CD4-positive, CD25-positive, alpha-beta regulatory T cell (primary cell): ENCODE measurements around the gene NHSL2. TPM values are rescaled to one million over a fixed set of nuclear protein-coding genes. Genes with fewer than 3 reads are reported as not detected.

ENCODE experiments used
- ATAC-seq, 2 donors: fragments of 150-1000 bp; cut with Tn5 transposase; one replicate each; pipeline ENCODE4 v1.10.0; 2021; ENCODE audit warnings: low read depth in 2 of 2, moderate number of reproducible peaks in 2 of 2, moderate library complexity in 1 of 2
- DNase-seq, 3 donors: peaks; one replicate each; pipeline versions ENCODE4 v3.0.0 to v3.0.0-alpha.2; 2012 to 2022; ENCODE audit warnings: mixed read lengths in 1 of 3
- H3K27ac ChIP-seq: one replicate; pipeline ENCODE4 v1.7.0; 2013; ENCODE audit warnings: mild to moderate bottlenecking, low read length; ENCODE audit not compliant: insufficient read depth, poor library complexity, severe bottlenecking
- H3K27me3 ChIP-seq: one replicate; pipeline ENCODE4 v1.7.0; 2013; ENCODE audit warnings: low read length; ENCODE audit not compliant: control insufficient read depth, insufficient read depth
- H3K36me3 ChIP-seq: one replicate; pipeline ENCODE4 v1.7.0; 2013; ENCODE audit warnings: mild to moderate bottlenecking, low read length, moderate library complexity; ENCODE audit not compliant: control insufficient read depth, insufficient read depth
- H3K4me1 ChIP-seq: 2 replicates; pipeline ENCODE4 v1.7.0; 2013; ENCODE audit warnings: mild to moderate bottlenecking, low read length; ENCODE audit not compliant: insufficient read depth, control insufficient read depth, poor library complexity, severe bottlenecking
- H3K4me3 ChIP-seq: one replicate; pipeline ENCODE4 v1.7.0; 2013; ENCODE audit warnings: low read depth, mild to moderate bottlenecking, low read length, moderate library complexity
- H3K9me3 ChIP-seq, 2 experiments: 1 replicate in 1 of 2; 2 replicates in 1 of 2; pipeline ENCODE4 v1.7.0; 2013; ENCODE audit warnings: low read length in 2 of 2, mild to moderate bottlenecking in 1 of 2, moderate library complexity in 1 of 2; ENCODE audit not compliant: control insufficient read depth in 2 of 2
- H3K27ac Mint-ChIP-seq, 3 donors: one replicate each; pipeline ENCODE4 v1.8.0; 2020 to 2022; ENCODE audit warnings: mild to moderate bottlenecking in 3 of 3, mixed read lengths in 3 of 3, moderate library complexity in 2 of 3
- H3K27me3 Mint-ChIP-seq: one replicate; pipeline ENCODE4 v1.8.0; 2022; ENCODE audit warnings: mild to moderate bottlenecking, mixed read lengths
- H3K36me3 Mint-ChIP-seq: one replicate; pipeline ENCODE4 v1.8.0; 2020; ENCODE audit warnings: mixed read lengths
- H3K4me1 Mint-ChIP-seq, 4 donors: one replicate each; pipeline ENCODE4 v1.8.0; 2020 to 2022; ENCODE audit warnings: mixed read lengths in 4 of 4, mild to moderate bottlenecking in 1 of 4
- H3K4me3 Mint-ChIP-seq, 4 donors: one replicate each; pipeline ENCODE4 v1.8.0; 2020 to 2022; ENCODE audit warnings: mild to moderate bottlenecking in 4 of 4, mixed read lengths in 4 of 4, moderate library complexity in 3 of 4
- H3K9me3 Mint-ChIP-seq, 7 donors: one replicate each; pipeline ENCODE4 v1.8.0; 2020 to 2022; ENCODE audit warnings: mixed read lengths in 7 of 7, mild to moderate bottlenecking in 3 of 7, moderate library complexity in 2 of 7
- polyA plus RNA-seq, 4 donors: library from polyadenylated mRNA; unstranded; fragments of 300-500 nt; fragmentation: Illumina TruSeq; gene quantifications; one replicate each; pipeline ENCODE4 v1.2.3, GENCODE V29; 2021
- total RNA-seq: library from RNA; stranded (reverse); gene quantifications from one replicate; pipeline ENCODE4 v1.2.3, GENCODE V29; 2022

The NHSL2 gene
- total and polyA plus RNA-seq, 5 donors from 2014 or later: 1.5 to 6.7 (median 2.2) TPM

GRCh38 chrX:72073633-72074032, 163.0 kb downstream of the NHSL2 start:
- Mint-ChIP-seq H3K27ac (peak overlapping the region in 1 of 3 donors; percentile 38), H3K4me1 (peaks cover 0 to 16% (median 6%) of the 10 kb centered on the region in 4 donors), H3K27me3 (peaks cover 8% of the 10 kb centered on the region), H3K9me3 (peaks cover 0 to 2% (median 0%) of the 10 kb centered on the region in 7 donors), H3K36me3 (no peaks in the 10 kb centered on the region), H3K4me3 (no peak overlapping the region)
- no peak overlapping the region for H3K27ac ChIP-seq
- no peak for DNase-seq
- H3K9me3 ChIP-seq: no peaks in the 10 kb centered on the region
- H3K27me3 ChIP-seq: no peaks in the 10 kb centered on the region
- no peak overlapping the region for H3K4me3 ChIP-seq
- no peaks in the 10 kb centered on the region for H3K4me1 ChIP-seq
- no peaks in the 10 kb centered on the region for H3K36me3 ChIP-seq
- no peak for ATAC-seq

GRCh38 chrX:72078411-72078810, 167.8 kb downstream of the NHSL2 start:
- ATAC-seq: no peak
- no peaks in the 10 kb centered on the region for H3K4me1 ChIP-seq
- H3K4me3 Mint-ChIP-seq: no peak overlapping the region

GRCh38 chrX:72079607-72080006, 169.0 kb downstream of the NHSL2 start:
- H3K27me3 Mint-ChIP-seq: no peaks in the 10 kb centered on the region
- no peaks in the 10 kb centered on the region for H3K36me3 Mint-ChIP-seq
- H3K27ac Mint-ChIP-seq: no peak overlapping the region

More at GRCh38 chrX:72078411-72078810, 167.8 kb downstream of the NHSL2 start:
- peaks cover 0 to 3% (median 0%) of the 10 kb centered on the region in 7 donors for H3K9me3 Mint-ChIP-seq
- H3K27ac Mint-ChIP-seq: peak overlapping the region in 1 of 3 donors; percentile 75
- no peak for DNase-seq
- H3K9me3 ChIP-seq: no peaks in the 10 kb centered on the region
- no peak overlapping the region for H3K27ac ChIP-seq
- no peaks in the 10 kb centered on the region for H3K27me3 ChIP-seq
- H3K36me3 Mint-ChIP-seq: no peaks in the 10 kb centered on the region
- H3K4me1 Mint-ChIP-seq: peaks cover 0 to 17% (median 6%) of the 10 kb centered on the region in 4 donors
- H3K36me3 ChIP-seq: no peaks in the 10 kb centered on the region
- H3K27me3 Mint-ChIP-seq: no peaks in the 10 kb centered on the region
- no peak overlapping the region for H3K4me3 ChIP-seq

GRCh38 chrX:72080150-72080549, 169.5 kb downstream of the NHSL2 start:
- Histone ChIP-seq H3K4me3 (no peak overlapping the region), H3K9me3 (no peaks in the 10 kb centered on the region), H3K27ac (no peak overlapping the region), H3K4me1 (no peaks in the 10 kb centered on the region), H3K36me3 (no peaks in the 10 kb centered on the region), H3K27me3 (no peaks in the 10 kb centered on the region)
- Mint-ChIP-seq H3K4me1 (peaks cover 0 to 17% (median 6%) of the 10 kb centered on the region in 4 donors), H3K4me3 (peak overlapping the region in 1 of 4 donors; percentile 40), H3K9me3 (peaks cover 0 to 3% (median 0%) of the 10 kb centered on the region in 7 donors), H3K36me3 (no peaks in the 10 kb centered on the region), H3K27me3 (no peaks in the 10 kb centered on the region), H3K27ac (no peak overlapping the region)
- no peak for DNase-seq
- no peak for ATAC-seq

More at GRCh38 chrX:72079607-72080006, 169.0 kb downstream of the NHSL2 start:
- Mint-ChIP-seq H3K9me3 (peaks cover 0 to 3% (median 0%) of the 10 kb centered on the region in 7 donors), H3K4me1 (peaks cover 0 to 17% (median 6%) of the 10 kb centered on the region in 4 donors), H3K4me3 (no peak overlapping the region)
- ATAC-seq: no peak
- Histone ChIP-seq H3K4me1 (no peaks in the 10 kb centered on the region), H3K27ac (no peak overlapping the region), H3K4me3 (no peak overlapping the region), H3K27me3 (no peaks in the 10 kb centered on the region), H3K36me3 (no peaks in the 10 kb centered on the region), H3K9me3 (no peaks in the 10 kb centered on the region)
- no peak for DNase-seq

- Histone ChIP-seq H3K9me3 (no peaks in the 10 kb centered on the region), H3K36me3 (no peaks in the 10 kb centered on the region), H3K27ac (no peak overlapping the region), H3K4me1 (no peaks in the 10 kb centered on the region), H3K4me3 (no peak overlapping the region), H3K27me3 (no peaks in the 10 kb centered on the region)
- Mint-ChIP-seq H3K4me1 (peaks cover 0 to 17% (median 6%) of the 10 kb centered on the region in 4 donors), H3K27me3 (no peaks in the 10 kb centered on the region), H3K9me3 (peaks cover 0 to 3% (median 0%) of the 10 kb centered on the region in 7 donors), H3K4me3 (no peak overlapping the region), H3K36me3 (no peaks in the 10 kb centered on the region), H3K27ac (no peak overlapping the region)
- DNase-seq (no peak), ATAC-seq (no peak)
Observed at GRCh38 chrX:72080800-72081199, 170.2 kb downstream of the NHSL2 start.

- DNase-seq: no peak
- H3K27ac Mint-ChIP-seq: no peak overlapping the region
- H3K4me1 ChIP-seq: no peaks in the 10 kb centered on the region
Observed at GRCh38 chrX:72081605-72082320, 171.1 kb downstream of the NHSL2 start.

GRCh38 chrX:72083291-72083690, 172.6 kb downstream of the NHSL2 start:
- H3K4me3 Mint-ChIP-seq: no peak overlapping the region
- Histone ChIP-seq H3K27me3 (no peaks in the 10 kb centered on the region), H3K27ac (no peak overlapping the region), H3K36me3 (no peaks in the 10 kb centered on the region), H3K4me1 (no peaks in the 10 kb centered on the region), H3K4me3 (no peak overlapping the region), H3K9me3 (no peaks in the 10 kb centered on the region)
- ATAC-seq: no peak
- no peaks in the 10 kb centered on the region for H3K36me3 Mint-ChIP-seq
- H3K4me1 Mint-ChIP-seq: peaks cover 0 to 9% (median 3%) of the 10 kb centered on the region in 4 donors
- peaks cover 0 to 3% (median 0%) of the 10 kb centered on the region in 7 donors for H3K9me3 Mint-ChIP-seq
- no peak overlapping the region for H3K27ac Mint-ChIP-seq
- H3K27me3 Mint-ChIP-seq: no peaks in the 10 kb centered on the region
- no peak for DNase-seq

More at GRCh38 chrX:72081605-72082320, 171.1 kb downstream of the NHSL2 start:
- Mint-ChIP-seq H3K4me3 (no peak overlapping the region), H3K9me3 (peaks cover 0 to 3% (median 0%) of the 10 kb centered on the region in 7 donors), H3K27me3 (no peaks in the 10 kb centered on the region), H3K36me3 (no peaks in the 10 kb centered on the region), H3K4me1 (peaks cover 0 to 17% (median 6%) of the 10 kb centered on the region in 4 donors)
- Histone ChIP-seq H3K9me3 (no peaks in the 10 kb centered on the region), H3K4me3 (no peak overlapping the region), H3K27me3 (no peaks in the 10 kb centered on the region), H3K27ac (no peak overlapping the region), H3K36me3 (no peaks in the 10 kb centered on the region)
- no peak for ATAC-seq

- no peaks in the 10 kb centered on the region for H3K36me3 ChIP-seq
- no peaks in the 10 kb centered on the region for H3K27me3 ChIP-seq
- peaks cover under 1% of the 10 kb centered on the region for H3K27me3 Mint-ChIP-seq
- peaks cover 0 to 3% (median 0%) of the 10 kb centered on the region in 7 donors for H3K9me3 Mint-ChIP-seq
- H3K4me3 ChIP-seq: no peak overlapping the region
- H3K4me1 Mint-ChIP-seq: peaks cover 0 to 1% (median 0%) of the 10 kb centered on the region in 4 donors
- H3K9me3 ChIP-seq: no peaks in the 10 kb centered on the region
- ATAC-seq: no peak
- H3K36me3 Mint-ChIP-seq: no peaks in the 10 kb centered on the region
- no peak overlapping the region for H3K27ac Mint-ChIP-seq
- no peak overlapping the region for H3K4me3 Mint-ChIP-seq
- H3K4me1 ChIP-seq: no peaks in the 10 kb centered on the region
- no peak overlapping the region for H3K27ac ChIP-seq
- no peak for DNase-seq
Observed at GRCh38 chrX:72084114-72084513, 173.5 kb downstream of the NHSL2 start.
